ENCODE measurements around the gene ATOH7. TPM values are rescaled to one million over a fixed set of nuclear protein-coding genes. Genes with fewer than 3 reads are reported as not detected.

The ATOH7 gene
- polyA plus RNA-seq, 3 donors, result not detected

DNA sequence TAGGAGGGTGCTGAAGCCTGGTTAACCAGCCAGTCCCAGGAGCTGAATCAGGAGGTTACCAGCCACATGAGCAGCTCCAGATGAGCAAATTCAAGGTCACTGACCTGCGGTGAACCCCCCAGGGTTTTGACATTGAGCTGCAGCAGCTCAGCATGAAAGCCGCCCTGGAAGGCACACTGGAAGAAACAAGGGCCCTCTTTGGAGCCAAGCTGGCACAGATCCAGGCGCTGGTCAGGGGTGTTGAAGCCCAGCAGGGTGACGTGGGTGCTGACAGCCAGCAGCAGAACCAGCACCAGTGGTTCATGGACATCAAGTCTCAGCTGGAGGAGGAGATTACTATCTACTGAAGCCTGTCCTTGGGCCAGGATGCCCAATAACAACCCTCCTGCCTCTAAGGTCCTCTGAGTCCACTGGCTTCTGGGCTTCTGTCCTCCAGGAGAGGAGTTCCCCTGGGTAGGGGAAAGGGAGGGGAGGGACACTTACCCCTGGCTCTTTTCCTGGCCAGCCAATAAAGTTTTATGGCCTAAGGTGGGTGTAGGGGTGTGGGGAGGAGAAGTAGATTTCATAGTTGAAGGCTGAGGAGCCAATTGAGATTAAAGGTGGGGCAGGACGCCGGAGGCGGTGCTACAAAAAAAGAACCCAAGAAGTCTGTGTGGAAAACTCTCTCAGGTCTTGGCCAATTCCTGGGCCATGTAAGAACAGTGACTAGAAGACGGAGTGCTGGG, 29.4 kb upstream of the ATOH7 start:
- intact Hi-C loops (cut with micrococcal nuclease), result no loop called here
- Histone ChIP-seq H4K20me1 (ENCODE audit: insufficient read depth, low read length) (no peaks in the 10 kb centered on the region), H2AFZ (ENCODE audit: insufficient read depth, low read depth, low read length, poor library complexity, severe bottlenecking) (no peak overlapping the region), H3K9ac (ENCODE audit: insufficient read depth, low read length, poor library complexity, severe bottlenecking) (no peak overlapping the region), H3K4me2 (replicated peaks; ENCODE audit: extremely low read depth, low read length, poor library complexity, severe bottlenecking) (no peak overlapping the region), H3K27ac (ENCODE audit: low read depth in 1 of 2, low read length in 2 of 2) (no peak overlapping the region), H3K9me3 (replicated peaks in 1 of 2; ENCODE audit: control insufficient read depth in 1 of 2, insufficient read depth in 1 of 2, low read length in 2 of 2) (peaks cover 0 to 13% of the 10 kb centered on the region in 2 donors), H3K27me3 (ENCODE audit: control insufficient read depth in 2 of 2, insufficient read depth in 2 of 2, low read length in 2 of 2) (no peaks in the 10 kb centered on the region), H3K4me1 (ENCODE audit: control insufficient read depth in 1 of 2, insufficient read depth in 2 of 2, low read length in 2 of 2) (no peaks in the 10 kb centered on the region), H3K36me3 (replicated peaks in 1 of 2; ENCODE audit: control insufficient read depth in 1 of 2, insufficient read depth in 2 of 2, low read length in 2 of 2) (no peaks in the 10 kb centered on the region), H3K79me2 (ENCODE audit: insufficient read depth, low read length) (no peaks in the 10 kb centered on the region), H3K4me3 (replicated peaks in 1 of 3; ENCODE audit: low read depth in 2 of 3, low read length in 3 of 3) (no peak overlapping the region)
- Mint-ChIP-seq H3K36me3 (no peaks in the 10 kb centered on the region), H3K27ac (no peak overlapping the region), H3K4me1 (no peaks in the 10 kb centered on the region), H3K9me3 (peaks cover 11 to 25% (median 18%) of the 10 kb centered on the region in 7 donors), H3K4me3 (no peak overlapping the region), H3K27me3 (ENCODE audit: low read depth in 3 of 3) (peaks cover 2% of the 10 kb centered on the region in 3 donors)
- no peak for TF ChIP-seq CTCF (IDR thresholded peaks at IDR 0.05)
- WGBS (ENCODE audit: insufficient coverage), result 98% methylated on average over 7 of the region's 8 CpGs
- no peak for DNase-seq

DNA sequence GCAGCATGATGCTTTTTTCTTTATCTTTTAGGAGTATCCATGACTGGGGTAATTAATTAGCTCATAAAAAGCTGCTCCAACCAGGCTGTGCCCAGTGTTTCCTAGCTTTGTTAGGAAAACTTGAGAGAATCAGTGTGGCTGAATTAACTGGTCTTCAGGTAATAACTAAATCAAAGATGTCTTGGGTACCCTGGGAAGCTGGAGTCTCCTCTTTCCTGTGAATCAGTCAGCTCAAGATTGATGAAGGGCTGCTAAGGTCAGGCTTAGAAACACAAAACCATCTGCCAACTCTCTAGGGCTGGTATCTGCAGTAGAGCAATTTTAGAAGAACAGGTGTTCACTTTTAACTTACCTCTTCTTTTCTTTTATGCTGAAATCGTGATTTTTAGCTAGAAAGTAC, 21.4 kb upstream of the ATOH7 start:
- intact Hi-C loops (cut with micrococcal nuclease), result no loop called here
- Mint-ChIP-seq H3K27ac (no peak overlapping the region), H3K36me3 (no peaks in the 10 kb centered on the region), H3K9me3 (no peaks in the 10 kb centered on the region), H3K4me1 (peaks cover 7% of the 10 kb centered on the region), H3K27me3 (ENCODE audit: low read depth in 3 of 3) (peaks cover 0 to 2% (median 0%) of the 10 kb centered on the region in 3 donors), H3K4me3 (no peak overlapping the region)
- Histone ChIP-seq H4K20me1 (ENCODE audit: insufficient read depth, low read length) (no peaks in the 10 kb centered on the region), H3K9ac (ENCODE audit: insufficient read depth, low read length, poor library complexity, severe bottlenecking) (no peak overlapping the region), H3K27ac (ENCODE audit: low read depth in 1 of 2, low read length in 2 of 2) (no peak overlapping the region), H3K4me2 (replicated peaks; ENCODE audit: extremely low read depth, low read length, poor library complexity, severe bottlenecking) (no peak overlapping the region), H3K36me3 (replicated peaks in 1 of 2; ENCODE audit: control insufficient read depth in 1 of 2, insufficient read depth in 2 of 2, low read length in 2 of 2) (no peaks in the 10 kb centered on the region), H3K4me3 (replicated peaks in 1 of 3; ENCODE audit: low read depth in 2 of 3, low read length in 3 of 3) (no peak overlapping the region), H3K4me1 (ENCODE audit: control insufficient read depth in 1 of 2, insufficient read depth in 2 of 2, low read length in 2 of 2) (no peaks in the 10 kb centered on the region), H2AFZ (ENCODE audit: insufficient read depth, low read depth, low read length, poor library complexity, severe bottlenecking) (no peak overlapping the region), H3K27me3 (ENCODE audit: control insufficient read depth in 2 of 2, insufficient read depth in 2 of 2, low read length in 2 of 2) (no peaks in the 10 kb centered on the region), H3K79me2 (ENCODE audit: insufficient read depth, low read length) (no peaks in the 10 kb centered on the region), H3K9me3 (replicated peaks in 1 of 2; ENCODE audit: control insufficient read depth in 1 of 2, insufficient read depth in 1 of 2, low read length in 2 of 2) (no peaks in the 10 kb centered on the region)
- WGBS (ENCODE audit: insufficient coverage), result no CpG with 5 or more reads among the region's 1 CpG
- no peak for TF ChIP-seq CTCF (IDR thresholded peaks at IDR 0.05)
- no peak for DNase-seq

All from CD14-positive monocyte (primary cell).